BJ (cell line): ENCODE data around the gene ETV7. TPM values are rescaled to one million over a fixed set of nuclear protein-coding genes. Genes with fewer than 3 reads are reported as not detected.

Experiments
- CTCF ChIA-PET: fragments of 350-600 bp; formaldehyde crosslinking; extraction: SDS; loops from one replicate; lab custom pipeline; 2021; ENCODE audit warnings: antibody characterized with exemption, inconsistent platforms; lab: Yijun Ruan, JAX
- POLR2A ChIA-PET: fragments of 300-600 bp; sonication (Branson Sonifier 250); formaldehyde crosslinking; extraction: SDS; loops from one replicate; lab custom pipeline; 2021; ENCODE audit warnings: antibody characterized with exemption; lab: Charles Lee
- DNase-seq: peaks from one replicate; pipeline ENCODE4 v3.0.0-alpha.2; 2011; ENCODE audit warnings: low read depth
- H3K27me3 ChIP-seq: 2 replicates; pipeline ENCODE4 v1.6.0; 2011; ENCODE audit warnings: low read length; ENCODE audit not compliant: control insufficient read depth, insufficient read depth
- H3K36me3 ChIP-seq: 2 replicates; pipeline ENCODE4 v1.5.1; 2011; ENCODE audit warnings: low read length; ENCODE audit not compliant: control insufficient read depth, insufficient read depth
- H3K4me3 ChIP-seq: 2 replicates; pipeline ENCODE4 v1.5.1; 2011; ENCODE audit warnings: low read depth, mild to moderate bottlenecking, control low read depth, low read length
- CTCF ChIP-seq: IDR thresholded peaks from 2 replicates; pipeline ENCODE4 v1.5.1; 2011; ENCODE audit warnings: low read depth, mild to moderate bottlenecking, control low read depth, inconsistent platforms, low read length, moderate library complexity; ENCODE audit not compliant: insufficient read depth
- polyA plus RNA-seq: library from polyadenylated mRNA; depleted of rRNA; stranded (reverse); fragments of >200 nt; gene quantifications from 2 replicates; pipeline ENCODE4 v1.2.3, GENCODE V29; 2011

The ETV7 gene
- polyA plus RNA-seq, 1 experiment: 1.8 TPM

GRCh38 chr6:36327919-36328236 lies 59.6 kb downstream of the ETV7 start:
- H3K4me3 ChIP-seq: no peak overlapping the region
- peaks cover 40% of the 10 kb centered on the region for H3K27me3 ChIP-seq
- DNase-seq: no peak
- CTCF ChIA-PET: interaction anchor here (1.1 to 3.6 kb wide), 3 partner anchors 13 to 32 kb away, joined by 3 to 16 read pairs (median 6); no protein-coding TSS in a partner anchor
- H3K36me3 ChIP-seq: no peaks in the 10 kb centered on the region
- TF ChIP-seq CTCF: no peak
- POLR2A ChIA-PET: no interaction called here

GRCh38 chr6:36327226-36327918 lies 60.1 kb downstream of the ETV7 start:
- peaks cover 38% of the 10 kb centered on the region for H3K27me3 ChIP-seq
- DNase-seq: no peak
- ChIA-PET POLR2A (interaction anchor here (0.7 kb wide), 1 partner anchor 380 kb away, joined by 3 read pairs; no protein-coding TSS in a partner anchor), CTCF (interaction anchor here (1.0 to 3.6 kb wide), 2 partner anchors 13 to 25 kb away, joined by 4 to 16 read pairs; no protein-coding TSS in a partner anchor)
- TF ChIP-seq CTCF: no peak
- no peak overlapping the region for H3K4me3 ChIP-seq
- no peaks in the 10 kb centered on the region for H3K36me3 ChIP-seq

- ChIA-PET CTCF (interaction anchor here (1.0 to 3.6 kb wide), 2 partner anchors 14 to 24 kb away, joined by 4 to 16 read pairs; no protein-coding TSS in a partner anchor), POLR2A (no interaction called here)
- no peak for TF ChIP-seq CTCF
- Histone ChIP-seq H3K4me3 (no peak overlapping the region), H3K36me3 (no peaks in the 10 kb centered on the region), H3K27me3 (peaks cover 32% of the 10 kb centered on the region)
- no peak for DNase-seq
Observed at GRCh38 chr6:36326356-36326995, 61.0 kb downstream of the ETV7 start.

- no peak for TF ChIP-seq CTCF
- Histone ChIP-seq H3K36me3 (no peaks in the 10 kb centered on the region), H3K4me3 (no peak overlapping the region), H3K27me3 (peaks cover 29% of the 10 kb centered on the region)
- no peak for DNase-seq
- POLR2A ChIA-PET: no interaction called here
- CTCF ChIA-PET: interaction anchor here (1.5 to 3.6 kb wide), 2 partner anchors 16 to 22 kb away, joined by 3 to 16 read pairs; no protein-coding TSS in a partner anchor
Observed at GRCh38 chr6:36324715-36325114, 62.8 kb downstream of the ETV7 start.

GRCh38 chr6:36324191-36324590 lies 63.3 kb downstream of the ETV7 start:
- Histone ChIP-seq H3K4me3 (no peak overlapping the region), H3K36me3 (no peaks in the 10 kb centered on the region), H3K27me3 (peaks cover 32% of the 10 kb centered on the region)
- ChIA-PET CTCF (interaction anchor here (1.5 to 10.5 kb wide), 2 partner anchors 21 to 22 kb away, joined by 3 to 72 read pairs; no protein-coding TSS in a partner anchor), POLR2A (no interaction called here)
- no peak for DNase-seq
- TF ChIP-seq CTCF: no peak
